Measurements from ENCODE around the gene ST8SIA6. TPM values are rescaled to one million over a fixed set of nuclear protein-coding genes. Genes with fewer than 3 reads are reported as not detected.
"Not testable (repeated sequence)": the region's sequence is repeated elsewhere in the genome, so short reads cannot be mapped to it uniquely, and the experiment has no call there.

Gene ST8SIA6
- total and polyA plus RNA-seq, 10 of the 15 experiments (the other 5 are each of a cell fraction or from before 2014, with no cell fraction given) = 0.22 TPM; not detected in 9

DNA sequence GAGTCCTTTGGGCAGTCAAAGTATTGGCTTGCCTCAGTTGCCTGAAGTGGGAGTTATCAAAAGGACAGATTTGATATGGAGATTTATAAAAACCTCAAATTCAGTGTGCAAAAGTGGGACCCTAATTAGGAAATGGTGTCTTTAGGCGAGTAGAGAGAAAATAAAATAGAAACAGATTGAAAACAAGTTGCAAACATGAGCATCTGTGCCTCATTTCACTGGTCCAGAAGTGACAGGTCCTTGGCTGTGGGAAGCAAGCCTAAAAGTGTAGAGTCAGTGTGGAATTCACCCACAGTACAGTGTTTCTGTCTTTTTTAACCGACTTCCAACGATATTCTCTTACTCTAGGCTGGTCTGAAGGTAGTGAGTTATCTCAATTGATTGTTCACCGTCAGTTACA lies 51.2 kb downstream of the ST8SIA6 start (continued):
- TF ChIP-seq, protein P1, sequence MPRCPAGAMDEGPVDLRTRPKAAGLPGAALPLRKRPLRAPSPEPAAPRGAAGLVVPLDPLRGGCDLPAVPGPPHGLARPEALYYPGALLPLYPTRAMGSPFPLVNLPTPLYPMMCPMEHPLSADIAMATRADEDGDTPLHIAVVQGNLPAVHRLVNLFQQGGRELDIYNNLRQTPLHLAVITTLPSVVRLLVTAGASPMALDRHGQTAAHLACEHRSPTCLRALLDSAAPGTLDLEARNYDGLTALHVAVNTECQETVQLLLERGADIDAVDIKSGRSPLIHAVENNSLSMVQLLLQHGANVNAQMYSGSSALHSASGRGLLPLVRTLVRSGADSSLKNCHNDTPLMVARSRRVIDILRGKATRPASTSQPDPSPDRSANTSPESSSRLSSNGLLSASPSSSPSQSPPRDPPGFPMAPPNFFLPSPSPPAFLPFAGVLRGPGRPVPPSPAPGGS (IDR thresholded peaks at IDR 0.05; ENCODE audit: borderline replicate concordance, insufficient read depth, low read depth, low read length, poor library complexity, severe bottlenecking) = no peak

DNA sequence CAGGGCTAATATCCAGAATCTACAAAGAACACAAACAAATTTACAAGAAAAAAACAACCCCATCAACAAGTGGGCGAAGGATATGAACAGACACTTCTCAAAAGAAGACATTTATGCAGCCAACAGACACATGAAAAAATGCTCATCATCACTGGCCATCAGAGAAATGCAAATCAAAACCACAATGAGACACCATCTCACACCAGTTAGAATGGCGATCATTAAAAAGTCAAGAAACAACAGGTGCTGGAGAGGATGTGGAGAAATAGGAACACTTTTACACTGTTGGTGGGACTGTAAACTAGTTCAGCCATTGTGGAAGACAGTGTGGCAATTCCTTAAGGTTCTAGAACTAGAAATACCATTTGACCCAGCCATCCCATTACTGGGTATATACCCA lies 52.4 kb downstream of the ST8SIA6 start:
- SMC1A ChIA-PET (ENCODE audit: uncharacterized antibody, unreplicated experiment); H3K9ac ChIP-seq (ENCODE audit: control insufficient read depth, insufficient read depth, low read length); in situ Hi-C loops (cut with MboI); H4K20me1 ChIP-seq (ENCODE audit: control insufficient read depth, insufficient read depth); H3K4me2 ChIP-seq (ENCODE audit: control insufficient read depth, insufficient read depth); H3K79me2 ChIP-seq (ENCODE audit: control insufficient read depth, insufficient read depth, low read length); RAD21 ChIA-PET (ENCODE audit: unreplicated experiment); FAIRE-seq; H3K4me3 ChIP-seq; H3K27ac ChIP-seq (ENCODE audit: control insufficient read depth, insufficient read depth); POLR2A ChIA-PET; H2AFZ ChIP-seq (ENCODE audit: control insufficient read depth, low read depth, low read length); H3K4me1 ChIP-seq (ENCODE audit: control insufficient read depth, insufficient read depth, low read length); ATAC-seq; CTCF ChIA-PET; DNase-seq (ENCODE audit: low read depth, low spot score); BruUV-seq (replicated peaks); H3K27me3 ChIP-seq (replicated peaks in 1 of 2; ENCODE audit: control insufficient read depth in 2 of 2, insufficient read depth in 2 of 2, low read length in 1 of 2); H3K9me3 ChIP-seq (replicated peaks; ENCODE audit: control insufficient read depth, insufficient read depth, low read length); intact Hi-C loops (cut with micrococcal nuclease; ENCODE audit: unreplicated experiment); H3K36me3 ChIP-seq (ENCODE audit: control insufficient read depth in 2 of 2, insufficient read depth in 2 of 2, low read length in 1 of 2): not testable (repeated sequence)
- no CpG with 5 or more reads among the region's 2 CpGs for WGBS (ENCODE audit: insufficient coverage, insufficient replicate concordance, low lambda C conversion rate, missing lambda C conversion rate)

DNA sequence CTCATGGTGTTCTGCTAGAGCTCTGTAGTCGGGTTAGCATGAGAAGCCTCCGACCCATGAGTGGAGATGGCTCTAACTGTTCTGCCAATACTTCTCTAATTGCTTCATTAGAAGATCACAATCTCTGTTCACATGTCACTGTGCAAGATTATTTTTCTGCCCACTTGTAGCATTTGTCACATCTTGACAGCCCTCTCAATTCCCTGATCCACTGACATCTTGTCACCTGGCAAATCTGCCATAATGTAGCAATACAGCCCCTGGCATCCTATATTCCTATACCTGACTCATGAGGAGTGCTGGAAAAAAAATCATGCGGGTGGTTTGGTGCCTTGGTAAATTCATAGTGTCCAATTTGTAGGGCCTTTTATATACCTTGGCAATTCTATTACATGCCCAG lies 58.4 kb downstream of the ST8SIA6 start:
- no peak for ATAC-seq
- Histone ChIP-seq H3K36me3 (ENCODE audit: control insufficient read depth in 2 of 2, insufficient read depth in 2 of 2, low read length in 1 of 2) (no peaks in the 10 kb centered on the region), H3K79me2 (ENCODE audit: control insufficient read depth, insufficient read depth, low read length) (no peaks in the 10 kb centered on the region), H3K4me2 (ENCODE audit: control insufficient read depth, insufficient read depth) (no peak overlapping the region), H3K9ac (ENCODE audit: control insufficient read depth, insufficient read depth, low read length) (no peak overlapping the region), H3K27ac (ENCODE audit: control insufficient read depth, insufficient read depth) (no peak overlapping the region), H4K20me1 (ENCODE audit: control insufficient read depth, insufficient read depth) (no peaks in the 10 kb centered on the region), H2AFZ (ENCODE audit: control insufficient read depth, low read depth, low read length) (no peak overlapping the region), H3K4me1 (ENCODE audit: control insufficient read depth, insufficient read depth, low read length) (no peaks in the 10 kb centered on the region), H3K27me3 (replicated peaks in 1 of 2; ENCODE audit: control insufficient read depth in 2 of 2, insufficient read depth in 2 of 2, low read length in 1 of 2) (no peaks in the 10 kb centered on the region; a peak in 1 of 4 replicates), H3K9me3 (replicated peaks; ENCODE audit: control insufficient read depth, insufficient read depth, low read length) (no peaks in the 10 kb centered on the region), H3K4me3 (no peak overlapping the region)
- intact Hi-C loops (cut with micrococcal nuclease; ENCODE audit: unreplicated experiment) = no loop called here
- ChIA-PET CTCF (no interaction called here), SMC1A (ENCODE audit: uncharacterized antibody, unreplicated experiment) (no interaction called here), POLR2A (no interaction called here), RAD21 (ENCODE audit: unreplicated experiment) (no interaction called here)
- DNase-seq (ENCODE audit: low read depth, low spot score) = no peak
- FAIRE-seq = no peak
- TF ChIP-seq ZNF217 (IDR thresholded peaks at IDR 0.05) = no peak
- TF ChIP-seq MEF2B (IDR thresholded peaks at IDR 0.05; ENCODE audit: partially characterized antibody, poor library complexity, severe bottlenecking) = no peak
- in situ Hi-C loops (cut with MboI) = no loop called here
- WGBS (ENCODE audit: insufficient coverage, insufficient replicate concordance, low lambda C conversion rate, missing lambda C conversion rate) = 45% methylated on average over 3 of the region's 3 CpGs
- no TSS peak for BruUV-seq (replicated peaks)

All from GM12878 (cell line).